Activated CD4-positive, alpha-beta T cell treated with anti-CD3 and anti-CD28 coated beads for 24 hours (primary cell): ENCODE data around the gene CYP2F1.
"Not testable (repeated sequence)": the region's sequence is repeated elsewhere in the genome, so short reads cannot be mapped to it uniquely, and the experiment has no call there.

Experiments used
- DNase-seq, 2 donors: peaks; one replicate each; pipeline ENCODE4 v3.0.0-alpha.2; 2020; ENCODE audit warnings: low read depth in 2 of 2

CYP2F1 gene

DNA sequence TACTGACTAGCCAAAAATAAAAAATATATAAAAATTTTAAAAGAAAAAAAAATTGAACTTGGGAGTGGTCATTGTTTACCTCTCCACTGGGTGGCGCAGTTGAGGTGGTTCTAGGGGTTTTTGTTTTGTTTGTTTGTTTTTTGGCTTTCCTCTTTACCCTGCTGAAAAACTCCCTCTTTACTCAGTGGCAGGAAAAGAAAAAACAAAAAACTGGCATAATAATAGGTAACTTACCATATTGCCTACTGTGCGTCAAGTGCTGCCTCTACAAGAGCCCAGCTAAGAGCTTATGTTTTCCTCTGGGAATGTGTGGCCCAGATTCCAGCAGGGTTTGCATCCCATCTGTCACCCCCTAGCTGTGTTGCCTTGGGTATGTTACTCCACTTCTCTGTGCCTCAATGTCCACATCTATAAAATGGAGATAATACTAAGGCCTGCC, 12.6 kb downstream of the CYP2F1 start:
- peak in 1 of 2 donors; percentile 22 for DNase-seq

DNA sequence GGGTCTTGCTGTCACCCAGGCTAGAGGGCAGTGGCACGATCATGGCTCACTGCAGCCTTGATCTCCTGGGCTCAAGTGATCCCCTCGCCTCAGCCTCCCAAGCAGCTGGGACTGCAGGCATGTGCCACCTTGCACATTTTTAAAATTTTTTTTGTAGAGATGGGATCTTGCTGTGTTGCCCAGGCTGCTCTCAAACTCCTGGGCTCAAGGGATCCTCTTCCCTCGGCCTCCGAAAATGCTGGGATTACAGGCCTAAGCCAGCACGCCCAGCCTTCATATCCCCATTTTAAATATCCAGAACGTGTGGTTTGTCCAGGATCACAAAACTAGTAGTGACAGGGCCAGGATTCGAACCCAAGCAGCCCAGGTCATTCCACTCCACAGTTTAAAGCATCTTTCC, 13.1 kb downstream of the CYP2F1 start:
- not testable (repeated sequence) for DNase-seq

DNA sequence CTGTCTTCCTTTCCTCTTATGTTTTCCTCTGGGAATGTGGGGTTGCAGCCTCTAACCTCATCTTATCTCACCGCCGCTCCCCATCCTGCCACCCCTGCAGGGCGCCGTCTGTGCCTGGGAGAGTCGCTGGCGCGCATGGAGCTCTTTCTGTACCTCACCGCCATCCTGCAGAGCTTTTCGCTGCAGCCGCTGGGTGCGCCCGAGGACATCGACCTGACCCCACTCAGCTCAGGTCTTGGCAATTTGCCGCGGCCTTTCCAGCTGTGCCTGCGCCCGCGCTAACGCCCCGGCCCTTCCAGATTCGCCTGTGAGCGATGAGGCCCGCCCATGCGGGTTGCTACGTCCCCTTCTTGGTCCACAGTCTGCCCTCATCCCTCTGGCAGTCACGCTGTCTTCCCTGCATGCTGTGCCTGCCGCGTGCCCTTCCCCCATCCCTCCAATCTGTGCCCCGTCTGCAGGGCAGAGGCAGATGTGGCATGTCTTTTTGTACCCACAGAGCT, 13.6 kb downstream of the CYP2F1 start:
- peak; percentile 44 to 72 for DNase-seq

DNA sequence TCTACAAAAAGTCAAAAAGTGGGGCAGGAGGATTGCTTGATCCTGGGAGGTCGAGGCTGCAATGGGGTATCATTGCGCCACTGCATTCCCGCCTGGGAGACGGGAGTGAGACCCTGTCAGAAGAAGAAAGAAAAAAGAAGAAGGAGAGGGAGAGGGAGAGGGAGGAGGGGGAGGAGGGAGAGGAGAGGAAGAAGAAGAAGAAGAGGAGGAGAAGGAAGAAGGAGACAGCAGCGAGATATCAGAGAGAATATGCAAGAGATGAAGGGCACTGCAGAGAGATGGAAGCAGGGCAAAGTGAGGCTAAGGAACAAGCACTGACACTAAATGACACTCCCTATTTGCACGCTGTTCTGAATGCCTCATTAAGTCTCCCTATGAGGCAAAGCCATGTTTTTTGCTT, 14.5 kb downstream of the CYP2F1 start:
- DNase-seq, result no peak

DNA sequence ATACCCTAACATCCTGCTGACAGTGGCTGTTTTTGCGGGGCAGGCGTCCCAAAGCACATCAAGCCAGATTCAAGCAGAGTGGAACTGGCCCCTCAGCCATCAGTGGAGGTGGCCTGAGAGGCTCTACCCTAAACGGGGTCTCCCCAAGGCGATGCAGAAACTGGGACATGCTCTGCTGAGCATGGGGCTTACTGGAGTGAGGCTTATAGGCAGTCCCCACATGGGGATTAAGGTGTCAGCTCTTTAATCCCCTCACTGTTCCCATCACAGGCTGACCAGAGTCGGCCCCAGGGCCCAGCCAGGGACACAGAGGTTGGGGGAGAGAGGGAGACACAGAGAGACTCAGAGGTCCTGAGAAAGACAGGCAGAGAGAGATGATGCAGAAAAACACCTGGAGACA, 17.0 kb downstream of the CYP2F1 start:
- no peak for DNase-seq

DNA sequence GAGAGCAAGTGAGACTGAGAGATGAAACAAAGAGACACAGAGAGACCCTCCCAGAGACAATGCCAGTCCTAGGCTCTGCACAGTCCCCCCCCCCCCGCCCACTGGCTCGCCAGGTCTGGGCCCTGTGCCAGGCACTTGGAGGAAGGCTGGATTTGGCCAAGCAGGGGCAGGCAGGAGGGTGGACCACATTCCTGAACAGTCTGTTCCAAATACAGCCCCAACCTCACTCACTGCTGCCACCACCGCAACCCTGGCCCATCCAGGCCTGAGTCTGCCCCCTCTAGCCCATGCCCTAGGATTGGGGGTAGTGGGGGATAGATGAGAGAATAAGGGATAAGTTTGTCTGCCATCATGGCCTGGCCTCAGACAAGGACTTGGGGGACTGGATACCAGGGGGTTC, 19.0 kb downstream of the CYP2F1 start:
- DNase-seq, result no peak

DNA sequence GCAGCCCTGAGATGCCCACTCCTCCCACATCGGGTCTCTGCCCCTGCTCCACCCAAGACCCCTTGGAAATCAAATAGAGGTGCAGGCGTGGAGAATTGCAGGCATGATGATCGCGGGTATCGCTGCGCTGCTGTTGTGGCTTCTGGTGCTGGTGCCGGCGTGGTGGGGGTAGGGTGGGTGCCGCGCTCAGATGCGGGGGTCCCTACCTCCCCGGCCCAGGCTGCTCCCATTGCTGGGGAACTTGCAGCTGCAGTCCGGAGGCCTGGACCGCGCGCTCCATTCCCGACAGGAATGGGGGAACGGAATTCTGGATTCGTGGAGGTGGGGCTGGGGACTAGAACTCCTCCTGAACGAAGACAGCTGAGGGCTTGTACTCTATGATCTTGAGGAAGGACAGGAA, 20.4 kb downstream of the CYP2F1 start:
- no peak for DNase-seq

DNA sequence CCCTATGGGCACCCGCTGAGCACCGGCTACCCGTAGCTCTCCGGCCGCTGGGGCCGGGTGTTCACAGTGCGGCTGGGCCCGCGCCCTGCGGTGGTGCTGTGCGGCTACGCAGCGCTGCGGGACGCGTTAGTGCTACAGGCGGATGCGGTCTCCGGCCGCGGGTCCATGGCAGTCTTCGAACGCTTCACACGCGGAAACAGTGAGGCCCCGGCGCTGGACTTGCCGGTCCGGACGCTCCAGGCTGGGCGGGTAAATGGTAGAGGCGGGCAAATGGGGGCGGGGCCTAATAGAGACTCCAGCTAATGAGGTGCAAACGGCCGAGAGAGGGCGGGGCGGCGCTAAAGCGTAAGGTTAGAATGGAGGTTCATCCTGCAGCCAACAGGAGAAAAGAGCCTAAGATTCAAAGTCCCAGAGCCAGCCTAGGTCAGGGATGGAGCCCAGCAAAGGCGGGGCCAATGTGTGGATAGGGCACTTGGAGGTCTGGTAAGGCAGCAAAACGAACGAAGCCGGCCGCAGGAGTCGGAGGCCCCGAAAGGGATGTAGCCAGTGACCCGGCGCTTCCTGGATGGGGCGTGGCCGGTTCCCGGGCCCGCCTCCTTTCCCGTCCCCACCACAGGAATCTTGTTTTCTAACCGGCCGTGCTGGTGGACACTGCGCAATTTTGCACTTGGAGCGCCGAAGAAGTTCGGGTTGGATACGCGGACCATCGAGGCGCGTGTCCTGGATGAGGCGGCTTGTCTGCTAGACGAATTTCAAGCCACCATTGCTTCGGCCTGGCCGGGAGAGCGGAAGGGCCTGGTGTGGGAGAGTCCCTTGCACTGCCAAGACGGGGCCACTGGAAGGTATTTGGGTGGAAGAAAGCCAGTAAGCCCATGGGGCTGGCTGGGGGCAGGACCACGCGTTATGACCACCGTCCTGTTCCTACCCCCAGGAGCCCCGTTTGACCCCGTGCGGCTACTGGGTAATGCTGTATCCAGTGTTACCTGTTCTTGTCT, 21.5 kb downstream of the CYP2F1 start:
- peak in 1 of 2 donors; percentile 38 for DNase-seq

DNA sequence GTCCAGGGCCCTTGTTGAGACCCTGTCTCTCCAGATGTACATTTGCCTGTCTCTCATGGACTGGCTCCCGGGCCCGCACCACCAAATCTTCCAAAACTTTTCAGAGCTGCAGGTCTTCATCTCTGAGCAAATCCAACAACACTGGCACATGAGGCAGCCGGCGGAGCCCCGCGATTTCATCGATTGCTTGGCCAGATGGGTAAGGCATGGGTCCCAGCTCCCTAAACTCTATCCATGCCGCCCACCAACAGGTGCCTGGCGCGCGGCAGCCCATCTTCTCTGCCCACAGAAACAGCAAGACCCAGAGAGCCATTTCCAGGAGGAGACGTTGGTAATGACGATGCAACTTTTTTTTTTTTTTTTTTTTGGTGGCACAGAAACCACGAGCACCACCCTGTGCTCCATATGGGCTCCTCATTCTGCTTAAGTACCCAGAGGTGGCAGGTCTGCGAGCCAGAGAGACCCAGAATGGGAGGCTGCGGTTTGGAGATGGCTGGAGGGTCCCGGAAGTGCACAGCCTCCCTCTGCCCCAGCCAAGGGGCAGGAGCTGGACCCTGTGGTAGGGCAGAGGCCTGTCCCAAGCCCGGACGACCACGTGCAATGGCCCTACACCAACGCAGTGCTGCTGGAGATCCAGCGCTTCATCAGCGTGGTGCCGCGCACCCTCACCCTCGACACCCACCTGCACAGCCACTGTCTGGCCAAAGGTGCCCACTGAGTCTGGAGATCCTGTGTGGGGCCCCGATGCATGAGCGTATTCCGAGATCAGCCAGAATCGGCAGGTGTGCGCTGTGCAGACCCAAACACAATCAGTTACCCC, 22.6 kb downstream of the CYP2F1 start:
- no peak for DNase-seq

DNA sequence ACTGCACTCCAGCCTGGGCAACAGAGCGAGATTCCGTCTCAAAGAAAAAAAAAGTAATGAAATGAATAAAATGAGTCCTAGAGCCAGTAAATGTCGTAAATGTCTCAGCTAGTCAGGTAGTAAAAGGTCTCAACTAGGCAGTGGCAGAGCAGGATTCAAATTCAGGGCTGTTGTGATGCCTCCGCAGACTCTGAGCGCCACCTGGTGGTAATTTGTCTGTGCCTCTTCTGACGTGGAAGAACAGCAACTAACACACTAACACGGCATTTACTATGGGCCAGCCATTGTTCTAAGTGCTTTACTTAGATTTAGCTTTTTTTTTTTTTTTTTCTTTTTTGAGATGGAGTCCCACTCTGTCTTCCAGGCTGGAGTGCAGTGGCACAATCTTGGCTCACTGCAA, 30.2 kb downstream of the CYP2F1 start:
- DNase-seq, result peak; percentile 78 to 88

DNA sequence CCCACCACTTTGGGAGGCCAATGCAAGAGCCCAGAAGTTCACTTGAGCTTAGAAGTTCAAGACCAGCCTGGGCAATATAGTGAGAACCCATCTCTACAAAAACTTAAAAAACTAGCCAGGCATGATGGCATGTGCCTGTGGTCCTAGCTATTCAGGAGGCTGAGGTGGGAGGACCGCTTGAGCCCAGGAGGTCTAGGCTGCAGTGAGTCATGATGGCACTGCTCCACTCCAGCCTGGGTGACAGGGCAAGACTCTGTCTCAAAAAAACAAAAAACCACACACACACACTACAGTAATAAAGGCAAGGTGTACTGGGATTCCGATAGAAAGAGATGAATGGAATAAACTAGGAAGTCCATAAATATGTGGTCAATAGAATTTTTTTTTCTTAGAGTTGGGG, 35.6 kb downstream of the CYP2F1 start:
- DNase-seq, result no peak

DNA sequence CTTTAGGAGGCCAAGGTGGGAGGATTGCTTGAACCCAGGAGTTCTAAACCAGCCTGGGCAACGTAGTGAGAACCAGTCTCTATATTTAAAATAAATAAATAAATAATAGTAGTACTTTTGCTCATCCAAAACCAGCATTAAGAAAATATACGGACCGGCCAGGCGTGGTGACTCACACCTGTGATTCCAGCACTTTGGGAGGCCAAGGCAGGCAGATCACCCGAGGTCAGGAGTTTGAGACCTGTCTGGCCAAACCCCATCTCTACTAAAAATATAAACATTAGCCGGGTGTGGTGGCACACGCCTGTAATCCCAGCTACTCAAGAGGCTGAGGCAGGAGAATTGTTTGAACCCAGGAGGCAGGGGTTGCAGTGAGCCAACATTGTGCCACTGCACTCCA, 36.8 kb downstream of the CYP2F1 start:
- DNase-seq, result not testable (repeated sequence)

DNA sequence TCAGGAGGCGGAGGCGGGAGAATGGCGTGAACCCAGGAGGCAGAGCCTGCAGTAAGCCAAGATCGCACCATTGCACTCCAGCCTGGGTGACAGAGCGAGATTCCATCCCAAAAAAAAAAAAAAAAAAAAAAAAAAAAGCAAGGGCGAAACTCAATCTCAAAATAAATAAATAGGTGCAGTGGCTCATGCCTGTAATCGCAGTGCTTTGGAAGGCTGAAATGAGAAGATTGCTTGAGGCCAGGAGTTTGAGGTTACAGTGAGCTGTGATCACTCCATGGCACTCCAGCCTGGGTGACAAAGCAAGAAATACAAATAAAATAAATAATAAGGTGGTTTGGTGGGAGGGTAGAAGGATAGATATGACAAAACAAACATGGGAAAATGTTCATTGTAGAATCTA, 39.8 kb downstream of the CYP2F1 start:
- no peak for DNase-seq

DNA sequence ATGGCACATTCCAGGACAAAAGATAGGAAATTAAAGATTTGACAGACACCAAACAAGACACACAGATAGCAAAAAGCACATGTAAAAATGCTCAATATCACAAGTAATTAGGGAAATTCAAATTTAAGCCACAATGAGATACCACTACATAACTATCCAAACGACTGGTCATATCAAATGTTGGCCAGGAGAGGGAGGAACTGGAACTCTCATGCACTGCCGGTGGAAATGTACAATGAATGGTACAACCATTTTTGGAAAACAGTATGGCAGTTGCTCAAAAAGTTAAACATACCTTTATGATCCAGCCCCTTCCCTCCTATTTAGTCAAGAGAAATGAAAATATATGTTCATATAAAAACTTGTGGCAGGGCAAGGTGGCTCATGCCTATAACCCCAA, 42.0 kb downstream of the CYP2F1 start:
- no peak for DNase-seq

DNA sequence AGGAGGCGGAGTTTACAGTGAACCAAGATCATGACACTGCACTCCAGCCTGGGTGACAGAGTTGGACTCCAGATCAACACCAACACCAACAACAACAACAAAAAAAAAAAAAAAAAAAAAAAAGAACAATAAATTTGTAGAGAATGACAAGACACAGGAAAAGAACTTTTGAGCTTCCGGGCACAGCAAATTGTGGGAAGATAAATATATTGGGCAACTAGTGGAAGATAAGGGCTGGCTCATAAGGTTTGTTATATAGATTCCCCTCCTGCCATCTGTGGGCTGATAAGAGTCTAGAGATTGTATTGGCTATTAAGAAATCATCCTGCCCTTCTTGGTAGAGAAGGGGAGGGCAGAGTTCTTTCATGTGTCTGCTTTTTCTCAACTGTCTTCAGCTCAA, 45.6 kb downstream of the CYP2F1 start:
- DNase-seq, result no peak

DNA sequence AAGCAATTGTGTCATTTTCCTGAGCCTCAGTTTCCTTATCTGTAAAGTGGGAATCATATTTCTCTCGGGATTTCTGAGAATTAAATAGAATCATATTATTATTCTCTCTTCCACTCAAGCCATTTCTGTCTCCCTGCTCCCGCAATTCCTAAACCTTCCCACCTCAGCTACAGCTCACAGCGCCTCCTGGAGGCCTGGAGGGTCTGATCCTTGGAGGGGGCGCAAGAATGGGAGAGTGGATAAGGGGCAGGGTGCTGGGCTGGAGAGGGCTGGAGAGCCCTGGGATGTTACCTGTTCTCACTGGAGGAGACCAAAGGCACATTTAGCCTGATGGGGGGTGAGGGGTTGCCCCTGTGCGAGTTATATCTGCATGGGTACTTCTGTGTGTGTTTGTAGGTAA, 47.7 kb downstream of the CYP2F1 start:
- no peak for DNase-seq

DNA sequence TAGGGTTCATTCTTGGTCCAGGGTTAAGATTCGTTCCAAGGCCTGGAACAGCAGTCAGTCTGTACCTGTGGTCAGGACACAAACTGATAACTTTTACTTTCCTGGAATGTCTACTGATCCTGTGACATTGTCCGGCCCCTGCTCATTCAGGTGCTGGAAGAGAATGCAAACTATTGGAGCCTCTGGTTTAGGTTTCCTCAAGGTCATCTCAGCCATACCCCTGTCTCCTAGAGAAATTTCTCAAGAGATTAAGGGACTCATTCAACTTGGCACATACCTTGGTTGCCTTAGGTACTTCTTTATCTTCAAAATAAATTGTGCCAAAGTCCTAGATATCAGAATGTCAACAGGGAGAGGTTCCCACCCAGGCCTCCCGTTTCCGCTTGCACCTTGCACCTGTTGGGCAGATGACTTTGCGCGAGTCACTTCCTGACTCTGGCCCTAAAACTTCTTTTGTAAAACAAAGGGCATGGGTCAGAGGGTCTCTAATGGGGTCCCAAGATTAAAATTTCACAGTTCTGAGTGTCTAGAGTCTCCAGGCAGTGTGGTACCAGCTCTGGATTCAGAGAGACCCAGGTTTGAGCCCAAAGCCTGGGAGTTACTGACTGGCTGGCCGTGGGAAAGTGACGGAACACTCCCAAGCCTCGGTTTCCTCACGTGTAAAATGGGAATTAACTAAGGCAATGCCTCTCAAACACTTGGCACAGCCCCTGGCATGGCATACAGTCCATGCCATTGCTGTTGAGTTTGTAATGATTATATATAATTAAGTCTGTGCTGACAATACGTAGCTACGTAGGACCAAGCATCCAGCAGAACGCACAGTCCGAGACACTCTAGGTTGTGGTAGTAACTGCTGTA, 52.9 kb downstream of the CYP2F1 start:
- DNase-seq, result no peak

DNA sequence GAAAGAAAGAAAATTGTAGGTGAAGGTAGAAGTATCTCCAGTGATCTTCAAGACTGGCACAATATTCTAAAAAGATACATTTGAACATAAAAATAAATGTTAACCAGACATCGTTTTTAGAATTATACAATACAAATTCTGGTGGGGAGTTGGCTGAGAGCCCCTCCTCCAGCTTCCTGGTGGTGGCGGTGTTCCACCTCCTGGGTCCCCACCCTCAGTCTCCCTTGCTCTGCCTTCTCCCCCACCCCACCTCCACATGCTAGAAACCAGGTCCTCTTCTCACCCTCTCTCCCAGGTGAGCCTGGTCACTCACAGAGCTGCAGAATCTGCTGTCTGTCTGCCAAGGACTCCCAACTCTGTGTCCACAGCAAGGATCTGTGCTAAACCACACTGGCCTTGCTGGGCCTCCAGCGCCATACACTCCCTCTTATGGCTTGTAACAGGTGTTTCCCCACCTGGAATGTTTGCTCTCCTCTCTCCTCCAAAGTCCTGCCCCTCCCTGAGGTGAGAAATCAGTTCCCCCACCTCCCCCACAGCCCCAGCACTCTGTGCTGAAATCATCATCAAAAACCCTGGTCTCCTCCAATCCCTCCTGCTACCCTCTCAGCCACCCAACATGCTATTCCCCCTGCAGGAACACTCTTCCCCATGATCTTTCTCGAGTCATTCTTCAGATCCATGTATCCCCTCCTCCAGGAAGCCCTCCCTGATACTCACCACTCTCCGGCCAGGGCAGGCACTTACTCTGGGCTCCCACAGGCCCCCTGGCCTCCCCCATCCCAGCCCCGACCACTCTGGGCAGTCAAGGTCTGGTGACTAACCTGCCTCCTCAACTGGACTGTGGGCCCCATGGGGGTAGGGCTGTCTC, 58.3 kb downstream of the CYP2F1 start:
- no peak for DNase-seq

DNA sequence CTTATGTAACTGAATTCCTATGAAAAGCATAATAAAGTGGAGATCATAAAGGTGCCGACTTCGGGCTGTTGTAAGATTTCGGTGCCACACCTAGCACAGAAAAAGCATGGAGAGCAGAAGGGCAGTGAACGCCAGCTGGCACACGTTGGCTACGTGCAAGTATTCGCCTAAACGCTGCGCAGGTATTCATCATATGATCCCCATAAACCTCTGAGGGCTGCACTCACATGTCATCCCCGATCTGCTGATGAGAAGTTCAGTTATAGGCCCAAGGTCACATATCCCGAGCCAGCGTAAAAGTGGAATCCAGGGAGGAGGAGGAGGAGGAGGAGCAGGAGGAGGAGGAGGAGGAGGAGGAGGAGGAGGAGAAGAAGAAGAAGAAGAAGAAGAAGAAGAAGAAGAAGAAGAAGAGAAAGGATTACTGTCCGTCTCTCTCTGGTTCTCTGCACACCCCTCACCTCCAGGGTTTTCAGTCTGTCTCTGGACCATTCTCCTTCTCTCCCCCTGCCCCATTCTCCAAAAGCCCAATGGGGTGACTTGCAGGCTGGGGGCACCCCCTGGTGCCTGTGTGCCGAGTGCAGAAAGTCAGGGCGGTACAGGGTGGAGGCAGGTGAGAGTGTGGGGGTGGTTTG, 60.2 kb downstream of the CYP2F1 start:
- no peak for DNase-seq
